Astrocyte (in vitro differentiated cells and primary cell): ENCODE measurements around the gene ANKRD44.

Experiments
- CTCF ChIP-seq: IDR thresholded peaks from 2 replicates; pipeline ENCODE4 v1.5.1; 2011; ENCODE audit warnings: low read depth, mild to moderate bottlenecking, inconsistent platforms, low read length, moderate library complexity; ENCODE audit not compliant: insufficient read depth
- EZH2 ChIP-seq: IDR thresholded peaks from 2 replicates; pipeline ENCODE4 v1.6.1; 2012; ENCODE audit warnings: mild to moderate bottlenecking, low read length, inconsistent platforms; ENCODE audit not compliant: insufficient read depth

GRCh38 chr2:196989496-196989895 lies 321.1 kb downstream of the ANKRD44 start:
- no peak for TF ChIP-seq CTCF
- no peak for TF ChIP-seq EZH2
